ENCODE data around the gene FCN1.

FCN1 gene

DNA sequence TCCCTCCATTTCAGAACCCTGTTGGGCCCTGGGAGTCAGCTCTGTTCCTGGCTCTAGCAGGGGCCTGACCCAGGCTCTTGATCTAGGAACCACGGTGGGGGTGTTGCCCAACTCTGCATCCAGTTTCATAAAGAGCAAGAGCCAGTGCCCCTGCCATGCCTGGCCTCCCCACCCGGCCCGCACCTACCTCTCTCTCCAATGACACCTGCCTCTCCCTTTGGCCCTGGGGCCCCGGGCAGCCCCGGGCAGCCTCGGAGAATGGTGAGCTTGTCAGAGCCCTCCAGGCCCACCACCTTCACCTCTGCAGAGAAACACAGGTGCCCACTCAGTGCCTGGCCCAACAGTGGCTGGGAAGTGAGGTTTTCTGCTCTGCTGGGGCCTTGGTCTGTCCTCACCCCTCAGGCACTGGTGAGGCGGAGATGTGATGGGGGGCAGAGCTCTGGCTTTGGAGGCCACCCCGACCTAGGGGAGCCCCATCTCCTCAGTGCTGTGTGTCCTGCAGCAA lies 1.5 kb downstream of the FCN1 start:
- Histone ChIP-seq H3K36me3 (no peaks in the 10 kb centered on the region), H3K4me3 (no peak overlapping the region), H3K9ac (no peak overlapping the region), H4K20me1 (no peaks in the 10 kb centered on the region), H3K4me1 (peaks cover 28% of the 10 kb centered on the region), H3K4me2 (peak overlapping the region; percentile 58), H3K27ac (no peak overlapping the region), H3K9me3 (peaks cover 16% of the 10 kb centered on the region), H3K27me3 (no peaks in the 10 kb centered on the region)
- no peak for TF ChIP-seq Cebpa-rat (IDR thresholded peaks at IDR 0.05)

DNA sequence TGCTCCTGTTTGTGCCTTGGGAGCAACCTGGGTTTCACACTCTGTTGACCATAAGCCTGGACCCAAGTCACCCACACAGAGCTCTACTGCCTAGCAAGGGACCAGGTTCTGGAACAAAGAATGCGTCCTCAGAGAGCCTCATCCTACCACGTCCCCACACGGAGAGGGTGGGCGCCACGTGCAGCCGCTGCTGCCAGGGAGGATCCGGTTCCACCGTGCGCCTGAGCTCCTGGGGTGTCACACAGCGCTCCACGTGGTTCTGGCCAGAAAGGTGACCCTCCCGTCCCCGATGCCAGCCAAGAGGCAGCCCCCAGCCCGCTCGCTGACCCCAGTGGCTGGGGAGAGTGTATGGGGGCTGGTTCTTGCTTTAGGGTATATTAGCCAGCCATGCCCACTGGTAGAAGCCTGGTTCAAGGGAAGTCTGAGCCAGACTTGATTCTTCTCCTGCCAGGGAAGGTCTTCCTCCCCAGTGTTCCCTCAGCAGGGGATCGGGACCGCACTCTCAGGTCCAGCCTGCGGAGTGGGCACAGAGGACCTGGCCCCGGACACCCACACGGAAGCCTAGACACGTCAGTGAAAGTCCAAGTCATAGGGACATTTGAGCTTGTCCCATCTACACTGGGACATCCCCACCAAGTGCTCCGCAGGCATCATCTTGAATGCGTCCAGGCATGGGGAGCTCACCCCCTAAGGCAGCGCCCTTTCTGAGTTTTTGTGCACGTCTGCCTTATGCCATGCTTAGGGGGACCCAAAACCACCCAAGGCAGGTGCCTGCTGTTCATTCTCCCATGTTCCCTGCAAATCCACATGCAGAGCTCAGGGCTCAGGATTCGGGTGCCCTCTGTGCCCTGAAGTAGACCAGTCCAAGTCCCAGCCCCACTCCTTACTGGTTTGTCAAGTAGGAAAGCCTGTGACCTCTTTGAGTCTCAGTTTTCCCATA lies 2.4 kb downstream of the FCN1 start:
- no peaks in the 10 kb centered on the region for H3K27me3 ChIP-seq
- TF ChIP-seq Cebpa-rat (IDR thresholded peaks at IDR 0.05) = no peak
- no peaks in the 10 kb centered on the region for H3K36me3 ChIP-seq
- no peak overlapping the region for H3K27ac ChIP-seq
- H3K4me3 ChIP-seq = no peak overlapping the region
- no peaks in the 10 kb centered on the region for H4K20me1 ChIP-seq
- peaks cover 16% of the 10 kb centered on the region for H3K9me3 ChIP-seq
- no peak overlapping the region for H3K4me2 ChIP-seq
- no peak overlapping the region for H3K9ac ChIP-seq
- peaks cover 31% of the 10 kb centered on the region for H3K4me1 ChIP-seq

DNA sequence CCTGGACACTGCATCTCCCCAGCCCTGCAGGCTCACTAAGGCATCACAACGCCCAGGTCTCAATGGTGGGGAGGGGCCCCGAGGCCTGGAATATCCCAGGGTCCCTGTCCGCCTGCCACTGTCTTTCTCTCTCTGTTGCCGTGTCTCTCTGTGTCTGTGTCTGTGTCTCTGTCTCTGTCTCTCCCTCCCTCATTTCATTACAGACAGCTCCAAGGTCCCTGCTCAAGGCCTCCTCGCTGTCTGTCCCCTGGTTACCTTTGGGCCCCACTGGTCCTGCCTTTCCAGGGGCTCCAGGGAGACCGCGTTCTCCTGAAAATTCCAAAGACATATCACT lies 3.2 kb downstream of the FCN1 start:
- no peak overlapping the region for H3K9ac ChIP-seq
- H3K27ac ChIP-seq = no peak overlapping the region
- H3K4me3 ChIP-seq = no peak overlapping the region
- H3K36me3 ChIP-seq = no peaks in the 10 kb centered on the region
- peaks cover 39% of the 10 kb centered on the region for H3K4me1 ChIP-seq
- H3K4me2 ChIP-seq = no peak overlapping the region
- no peaks in the 10 kb centered on the region for H4K20me1 ChIP-seq
- H3K27me3 ChIP-seq = no peaks in the 10 kb centered on the region
- TF ChIP-seq Cebpa-rat (IDR thresholded peaks at IDR 0.05) = no peak
- H3K9me3 ChIP-seq = peaks cover 11% of the 10 kb centered on the region

DNA sequence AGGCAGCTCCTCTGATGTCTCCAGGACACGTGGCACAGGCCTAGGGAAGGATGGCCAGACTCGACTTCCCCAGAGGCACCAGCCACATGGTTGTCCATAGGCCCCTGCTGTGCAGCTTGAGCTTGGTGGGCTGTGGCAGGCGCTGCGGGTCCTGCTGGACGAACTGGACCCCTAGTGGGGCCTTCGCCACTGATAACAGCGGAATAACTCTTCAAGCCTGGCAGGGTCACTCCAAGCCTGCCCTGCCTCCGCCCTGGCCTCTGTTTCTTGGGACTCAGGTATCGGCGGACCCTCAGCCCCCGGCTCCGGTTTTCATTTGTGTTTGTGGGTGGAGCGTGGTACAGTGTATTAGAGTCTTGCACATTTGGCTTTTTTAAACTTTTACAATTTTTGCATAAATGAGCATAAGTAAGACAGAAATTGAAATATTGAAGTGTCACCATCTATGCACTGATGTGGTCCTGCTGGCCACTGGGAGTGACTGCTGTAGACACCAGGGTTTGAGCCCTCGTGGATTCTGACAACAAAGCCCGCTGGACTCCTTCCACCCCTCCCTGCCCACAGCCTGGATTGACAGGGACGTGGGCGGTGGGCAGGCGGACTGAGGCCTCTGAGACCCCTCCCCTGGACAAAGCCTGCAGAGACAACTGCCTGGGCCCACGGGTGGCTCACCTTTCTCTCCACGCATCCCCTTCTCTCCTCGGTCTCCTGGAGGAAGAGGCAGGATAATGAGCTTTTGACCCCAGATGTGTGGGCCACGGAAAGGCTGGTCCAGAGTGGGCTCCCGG lies 3.8 kb downstream of the FCN1 start:
- no peak overlapping the region for H3K27ac ChIP-seq
- H3K4me2 ChIP-seq = no peak overlapping the region
- no peaks in the 10 kb centered on the region for H3K27me3 ChIP-seq

DNA sequence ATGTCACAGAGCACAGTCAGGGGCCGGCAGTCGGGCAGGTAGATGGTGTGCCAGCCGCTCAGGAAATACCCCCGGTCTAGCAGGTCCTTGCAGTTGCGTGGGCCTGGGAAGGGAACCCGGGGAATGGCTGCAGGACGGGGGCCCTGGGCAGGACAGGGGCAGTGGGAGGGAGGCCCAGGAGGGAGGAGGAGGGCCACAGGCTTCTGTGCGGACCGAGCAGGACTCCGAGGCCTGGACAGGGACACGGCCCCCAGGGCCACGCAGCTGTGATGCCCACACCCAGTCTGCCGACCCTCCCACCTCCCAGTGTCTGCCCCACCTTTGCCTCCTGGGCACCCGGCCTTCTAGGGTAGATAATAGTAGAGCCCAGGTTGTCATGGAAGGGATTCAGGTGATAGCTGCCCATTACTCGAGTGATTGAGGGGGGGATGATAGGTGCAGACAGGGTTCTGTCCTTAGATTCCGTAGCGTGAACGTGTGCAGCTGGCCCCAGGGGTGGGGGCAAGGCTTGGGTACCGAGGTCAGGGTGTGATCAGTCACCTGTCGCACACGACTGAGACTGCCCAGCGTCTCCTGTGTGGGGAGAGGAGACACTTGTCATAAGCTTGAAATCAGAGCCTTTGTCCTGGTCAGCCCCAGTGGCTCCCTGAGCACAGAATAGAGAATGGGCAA lies 4.5 kb downstream of the FCN1 start:
- peaks cover 35% of the 10 kb centered on the region for H3K4me1 ChIP-seq
- H4K20me1 ChIP-seq = no peaks in the 10 kb centered on the region
- H3K36me3 ChIP-seq = no peaks in the 10 kb centered on the region
- no peaks in the 10 kb centered on the region for H3K27me3 ChIP-seq
- no peak overlapping the region for H3K27ac ChIP-seq
- no peaks in the 10 kb centered on the region for H3K9me3 ChIP-seq
- no peak for TF ChIP-seq Cebpa-rat (IDR thresholded peaks at IDR 0.05)
- no peak overlapping the region for H3K9ac ChIP-seq
- H3K4me2 ChIP-seq = no peak overlapping the region
- H3K4me3 ChIP-seq = no peak overlapping the region

More for the DNA sequence above, 3.8 kb downstream of the FCN1 start:
- Histone ChIP-seq H4K20me1 (no peaks in the 10 kb centered on the region), H3K36me3 (no peaks in the 10 kb centered on the region), H3K9ac (no peak overlapping the region), H3K4me3 (no peak overlapping the region), H3K4me1 (peaks cover 41% of the 10 kb centered on the region), H3K9me3 (peaks cover 6% of the 10 kb centered on the region)
- no peak for TF ChIP-seq Cebpa-rat (IDR thresholded peaks at IDR 0.05)

DNA sequence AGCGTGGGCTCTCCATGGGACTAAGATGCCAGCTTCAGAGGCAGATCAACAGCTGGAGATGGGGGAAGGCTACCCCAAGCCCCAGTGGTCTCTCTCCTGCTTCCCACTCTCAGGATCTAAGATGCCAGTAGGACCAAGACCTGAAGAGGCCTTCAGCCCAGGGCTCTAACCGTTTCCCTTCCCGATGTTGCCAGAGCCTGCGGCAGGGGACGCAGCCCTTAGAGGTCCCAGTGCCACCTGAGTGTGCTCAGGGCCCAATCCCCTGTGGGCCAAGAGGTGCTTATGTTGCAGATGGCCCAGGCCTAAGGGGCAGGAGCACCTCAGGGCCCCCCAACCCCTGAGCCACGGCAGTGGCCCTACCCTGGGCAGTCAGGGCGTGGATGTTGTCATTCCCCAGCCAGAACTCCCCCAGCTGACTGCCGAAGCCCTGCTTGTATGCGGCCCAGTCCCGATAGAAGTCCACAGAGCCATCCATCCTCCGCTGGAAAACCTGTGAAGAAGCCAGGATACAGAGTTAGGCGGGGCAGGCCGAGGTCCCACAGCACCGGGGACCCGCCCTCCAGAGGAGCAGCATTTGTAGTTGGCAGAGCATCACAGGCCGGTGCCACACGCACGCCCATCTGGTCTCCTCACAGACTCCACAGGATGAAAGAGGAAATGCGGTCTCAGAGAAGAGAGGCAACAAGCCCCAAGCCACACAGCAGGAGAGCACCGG lies 5.4 kb downstream of the FCN1 start:
- Histone ChIP-seq H3K9ac (no peak overlapping the region), H3K4me3 (no peak overlapping the region), H3K27me3 (no peaks in the 10 kb centered on the region), H3K36me3 (no peaks in the 10 kb centered on the region), H3K9me3 (no peaks in the 10 kb centered on the region), H4K20me1 (no peaks in the 10 kb centered on the region), H3K4me2 (no peak overlapping the region), H3K27ac (no peak overlapping the region), H3K4me1 (peaks cover 26% of the 10 kb centered on the region)
- no peak for TF ChIP-seq Cebpa-rat (IDR thresholded peaks at IDR 0.05)

DNA sequence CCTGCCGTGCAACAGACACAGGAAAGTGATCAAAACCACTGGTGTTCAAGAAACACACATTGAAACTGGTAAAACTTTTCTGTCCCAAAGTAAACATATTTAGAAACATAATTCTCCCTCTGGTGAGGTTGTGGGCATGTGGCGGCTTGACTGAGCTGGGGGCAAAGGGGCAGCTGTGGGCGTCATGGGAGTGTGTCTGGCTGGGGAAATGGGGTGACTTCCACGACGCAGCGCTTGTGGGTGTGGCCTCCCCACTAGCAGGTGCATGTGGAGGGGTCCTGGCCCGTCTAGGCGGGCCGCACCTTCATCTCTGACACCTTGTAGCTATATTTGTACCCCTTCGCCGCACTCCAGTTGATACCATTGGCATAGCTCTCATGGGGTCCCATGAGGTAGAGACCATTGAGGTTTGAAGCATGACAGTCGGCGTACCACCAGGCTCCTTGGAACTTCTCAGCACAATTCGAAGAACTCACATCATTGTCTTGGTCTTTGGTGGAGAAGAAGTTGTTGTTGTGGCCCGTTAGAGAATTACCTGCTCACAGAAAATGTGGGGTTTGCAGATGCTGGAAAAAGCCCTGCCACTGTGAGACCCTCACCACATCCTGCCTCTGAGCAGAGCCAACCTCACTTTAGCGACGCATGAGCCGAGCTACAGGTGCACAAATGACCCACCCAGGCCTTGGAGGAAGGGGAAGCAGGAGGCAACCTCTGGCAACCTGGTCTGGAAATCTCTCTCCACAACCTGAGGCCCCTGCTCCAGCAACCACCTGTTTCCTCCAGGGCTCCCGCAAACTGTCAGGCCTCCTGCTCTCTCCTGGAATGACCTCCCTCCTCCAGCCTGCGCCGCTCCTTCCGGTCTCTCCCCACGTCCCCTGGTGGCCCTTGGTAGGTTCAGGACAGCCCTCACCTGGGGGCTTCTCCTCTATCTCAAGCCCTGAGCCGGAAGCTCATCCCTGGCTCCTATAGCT lies 7.9 kb downstream of the FCN1 start:
- H3K4me3 ChIP-seq = no peak overlapping the region
- no peaks in the 10 kb centered on the region for H3K36me3 ChIP-seq
- H3K4me1 ChIP-seq = peaks cover 17% of the 10 kb centered on the region; the same call in 1 of the 2 replicates
- H3K27me3 ChIP-seq = no peaks in the 10 kb centered on the region
- no peak for TF ChIP-seq Cebpa-rat (IDR thresholded peaks at IDR 0.05)
- peak overlapping the region; percentile 6 for H3K4me2 ChIP-seq
- no peaks in the 10 kb centered on the region for H3K9me3 ChIP-seq
- no peaks in the 10 kb centered on the region for H4K20me1 ChIP-seq
- no peak overlapping the region for H3K9ac ChIP-seq
- H3K27ac ChIP-seq = no peak overlapping the region

DNA sequence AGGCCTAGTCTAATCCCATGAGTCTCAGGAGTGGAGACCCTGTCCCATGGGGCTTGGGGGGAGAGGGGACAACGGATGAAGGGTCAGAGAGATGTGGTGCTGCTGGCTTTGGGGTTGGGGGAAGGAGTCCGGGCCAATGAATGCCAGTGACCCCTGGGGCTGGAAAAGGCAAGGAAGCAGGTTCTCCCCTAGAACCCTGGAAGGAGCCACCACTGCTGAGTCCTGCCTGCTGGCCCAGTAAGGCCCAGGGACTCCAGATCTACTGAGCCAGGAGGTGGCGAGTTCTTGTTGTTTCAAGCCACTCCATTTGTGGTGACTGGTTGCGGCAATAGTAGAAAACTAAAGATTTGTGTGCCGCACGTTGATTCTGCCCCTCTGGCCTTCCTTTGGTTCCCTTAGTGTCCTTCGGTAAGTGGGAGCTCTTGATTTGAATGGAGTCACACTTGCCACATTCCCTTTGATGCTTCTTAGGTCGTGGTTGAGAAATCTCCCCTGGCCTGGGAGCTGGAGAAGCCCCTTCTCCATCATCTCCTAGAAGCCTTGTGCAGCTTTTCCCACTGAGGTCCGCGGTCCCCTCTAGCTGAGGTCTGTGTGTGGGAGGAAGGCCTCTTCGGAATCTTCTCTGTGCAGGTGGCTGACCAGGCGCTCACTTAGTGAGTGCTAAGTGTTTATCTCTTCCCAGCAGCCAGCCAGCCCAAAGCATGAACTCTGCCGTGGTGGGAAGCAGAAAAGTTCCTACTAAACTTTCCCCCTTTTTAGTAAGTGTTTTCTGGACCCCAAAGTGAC lies 9.0 kb downstream of the FCN1 start:
- no peaks in the 10 kb centered on the region for H3K9me3 ChIP-seq
- no peaks in the 10 kb centered on the region for H3K27me3 ChIP-seq
- no peak for TF ChIP-seq Cebpa-rat (IDR thresholded peaks at IDR 0.05)

More for the DNA sequence above, 9.0 kb downstream of the FCN1 start:
- H3K4me2 ChIP-seq = no peak overlapping the region
- no peaks in the 10 kb centered on the region for H3K36me3 ChIP-seq
- H3K27ac ChIP-seq = no peak overlapping the region
- H4K20me1 ChIP-seq = no peaks in the 10 kb centered on the region
- no peak overlapping the region for H3K4me3 ChIP-seq
- H3K9ac ChIP-seq = no peak overlapping the region
- H3K4me1 ChIP-seq = peaks cover 17% of the 10 kb centered on the region; the same call in 1 of the 2 replicates

Data from BLaER1 (cell line).